Fibroblast of villous mesenchyme (primary cell): ENCODE results near the gene WDR55. TPM values are rescaled to one million over a fixed set of nuclear protein-coding genes. Genes with fewer than 3 reads are reported as not detected.

Experiments used
- DNase-seq: peaks from one replicate; pipeline ENCODE4 v3.0.0-alpha.2; 2010; ENCODE audit warnings: low read depth
- H3K4me3 ChIP-seq: 2 replicates; pipeline ENCODE4 v1.5.1; 2011; ENCODE audit warnings: low read depth, mild to moderate bottlenecking, low read length
- total RNA-seq: library from RNA; depleted of rRNA; stranded (reverse); fragments of >200 nt; gene quantifications from 2 replicates; pipeline ENCODE4 v1.2.3, GENCODE V29; 2012
- TF ChIP-seq, protein P1 (sequence below): IDR thresholded peaks from 2 replicates; pipeline ENCODE4 v1.5.1; 2012; ENCODE audit warnings: low read depth, mild to moderate bottlenecking, low read length; ENCODE audit not compliant: insufficient read depth

The WDR55 gene
- total RNA-seq, 1 donor = 41.5 TPM

- TF ChIP-seq, protein P1, sequence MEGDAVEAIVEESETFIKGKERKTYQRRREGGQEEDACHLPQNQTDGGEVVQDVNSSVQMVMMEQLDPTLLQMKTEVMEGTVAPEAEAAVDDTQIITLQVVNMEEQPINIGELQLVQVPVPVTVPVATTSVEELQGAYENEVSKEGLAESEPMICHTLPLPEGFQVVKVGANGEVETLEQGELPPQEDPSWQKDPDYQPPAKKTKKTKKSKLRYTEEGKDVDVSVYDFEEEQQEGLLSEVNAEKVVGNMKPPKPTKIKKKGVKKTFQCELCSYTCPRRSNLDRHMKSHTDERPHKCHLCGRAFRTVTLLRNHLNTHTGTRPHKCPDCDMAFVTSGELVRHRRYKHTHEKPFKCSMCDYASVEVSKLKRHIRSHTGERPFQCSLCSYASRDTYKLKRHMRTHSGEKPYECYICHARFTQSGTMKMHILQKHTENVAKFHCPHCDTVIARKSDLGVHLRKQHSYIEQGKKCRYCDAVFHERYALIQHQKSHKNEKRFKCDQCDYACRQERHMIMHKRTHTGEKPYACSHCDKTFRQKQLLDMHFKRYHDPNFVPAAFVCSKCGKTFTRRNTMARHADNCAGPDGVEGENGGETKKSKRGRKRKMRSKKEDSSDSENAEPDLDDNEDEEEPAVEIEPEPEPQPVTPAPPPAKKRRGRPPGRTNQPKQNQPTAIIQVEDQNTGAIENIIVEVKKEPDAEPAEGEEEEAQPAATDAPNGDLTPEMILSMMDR = no peak
- no peak for DNase-seq
- no peak overlapping the region for H3K4me3 ChIP-seq
Measured at GRCh38 chr5:140674629-140675028, 9.9 kb downstream of the WDR55 start.

- no peak for DNase-seq
- TF ChIP-seq, protein P1 = no peak
- H3K4me3 ChIP-seq = no peak overlapping the region
Measured at GRCh38 chr5:140677947-140678346, 13.2 kb downstream of the WDR55 start.

GRCh38 chr5:140678993-140679392 is 14.3 kb downstream of the WDR55 start:
- no peak for DNase-seq
- TF ChIP-seq, protein P1 = no peak
- H3K4me3 ChIP-seq = no peak overlapping the region

DNA sequence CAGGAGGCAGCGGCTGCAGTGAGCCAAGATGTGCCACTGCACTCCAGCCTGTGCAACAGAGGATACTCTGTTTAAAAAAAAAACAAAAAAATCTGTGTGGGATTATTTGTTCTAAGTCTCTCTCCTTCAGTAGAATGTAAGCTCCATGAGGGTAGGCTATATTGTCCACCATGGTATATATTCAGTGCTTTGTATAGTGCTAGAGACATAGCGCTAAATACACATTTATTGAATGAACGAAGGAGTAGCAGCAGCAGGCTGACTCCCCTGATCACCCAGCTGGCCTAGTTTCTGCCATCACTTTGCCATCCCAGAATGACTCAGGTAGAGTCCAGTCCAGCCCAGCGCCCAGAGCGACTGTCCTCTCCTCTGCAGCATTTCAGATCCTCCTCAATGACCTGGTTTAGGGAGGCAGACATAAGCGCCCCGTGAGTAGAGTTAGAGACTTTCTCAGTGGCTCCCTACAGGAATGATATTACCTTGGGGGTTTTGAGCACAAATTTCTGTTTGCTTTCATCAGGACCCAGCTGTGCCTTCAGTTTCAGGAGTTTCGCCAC is 25.8 kb downstream of the WDR55 start:
- TF ChIP-seq, protein P1 = no peak

DNA sequence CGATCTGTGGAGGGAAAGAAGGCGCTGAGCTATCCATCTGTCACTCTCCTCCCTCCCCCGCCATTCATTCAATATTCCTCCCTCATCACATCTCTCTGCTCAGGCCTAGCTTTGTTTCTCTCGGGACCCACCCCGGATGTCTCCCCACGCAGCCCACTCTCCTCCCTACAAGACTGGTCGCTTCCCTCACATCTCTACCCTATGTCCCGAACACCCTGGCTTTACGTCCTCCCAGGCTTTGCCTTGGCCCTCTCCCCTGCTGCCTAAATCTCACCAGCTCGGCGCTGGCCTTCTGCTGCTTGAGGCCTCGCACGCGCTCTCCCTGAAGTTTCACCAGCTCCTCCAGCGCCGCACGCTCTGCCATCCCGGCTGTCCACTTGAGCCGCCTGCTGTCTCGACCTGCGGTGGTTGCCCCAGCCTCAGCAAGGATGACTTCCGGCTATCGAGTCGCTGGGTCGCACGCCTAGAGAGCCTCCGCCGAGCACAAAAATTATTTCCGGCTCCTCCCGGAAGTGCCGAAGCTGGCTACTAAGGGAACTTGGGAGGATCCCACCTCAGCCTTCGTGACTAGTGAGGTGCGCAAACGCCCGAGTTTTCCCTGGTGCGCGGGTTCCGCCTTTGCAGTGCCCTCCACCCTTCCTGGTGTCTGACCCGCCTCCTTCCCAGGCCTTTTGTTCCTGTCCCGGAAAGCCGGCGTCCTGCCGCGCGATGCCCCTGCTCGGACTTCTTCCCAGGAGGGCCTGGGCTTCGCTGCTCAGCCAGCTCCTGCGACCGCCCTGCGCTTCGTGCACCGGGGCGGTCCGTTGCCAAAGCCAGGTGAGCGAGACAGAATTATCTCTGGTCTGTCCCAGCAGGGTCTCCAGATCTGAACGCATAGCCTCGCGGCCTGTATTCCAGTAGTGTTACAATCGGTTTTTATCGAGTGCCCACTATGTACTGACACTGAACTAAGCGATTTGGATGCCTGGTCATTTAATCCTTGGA is 26.5 kb downstream of the WDR55 start, which contains the start of the genes HARS1 and HARS2:
HARS1 (minus strand) TSS at position 430 of the 984 bp plus-strand sequence; CDS start at position 364, 66 bp downstream.
HARS2 (plus strand) TSS at position 515 of the 984 bp plus-strand sequence; CDS start at position 709, 194 bp downstream.
- DNase-seq = peak; percentile 95
- TF ChIP-seq, protein P1 = no peak
- H3K4me3 ChIP-seq = peak within 1 kb of the TSS; percentile 84

More for the DNA sequence above, 25.8 kb downstream of the WDR55 start:
- peak overlapping the region; percentile 84 for H3K4me3 ChIP-seq
- no peak for DNase-seq

DNA sequence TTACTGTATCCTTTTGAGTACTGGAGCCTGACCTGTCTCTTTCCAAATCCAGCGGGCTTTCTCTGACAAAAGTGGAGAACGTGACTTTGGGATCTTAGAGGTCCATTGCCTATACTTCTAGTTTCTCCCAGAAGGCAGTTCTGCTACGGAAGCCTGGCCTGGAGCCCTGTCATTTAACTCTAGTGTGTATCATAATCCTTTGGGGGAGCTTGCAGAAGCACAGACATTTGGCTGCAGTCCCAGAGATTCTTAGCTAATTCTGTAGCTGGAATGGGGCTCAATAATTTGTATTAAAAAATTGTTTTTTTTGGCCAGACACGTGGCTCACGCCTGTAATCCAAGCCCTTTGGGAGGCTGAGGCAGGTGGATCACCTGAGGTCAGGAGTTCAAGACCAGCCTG is 29.6 kb downstream of the WDR55 start:
- TF ChIP-seq, protein P1 = no peak
- DNase-seq = peak; percentile 5
- H3K4me3 ChIP-seq = no peak overlapping the region
